Stomach (tissue), 9 donors: ENCODE measurements around the gene PSTPIP1. TPM values are rescaled to one million over a fixed set of nuclear protein-coding genes. Genes with fewer than 3 reads are reported as not detected.

Experiments
- DNase-seq, 2 donors: peaks; one replicate each; pipeline versions ENCODE4 v3.0.0 to v3.0.0-alpha.2; 2013 to 2019
- H3K27ac ChIP-seq, 5 donors: fragments of 200-600 bp in 4 of 5; sonication (generic) in 4 of 5; one replicate each; pipeline ENCODE4 v1.5.1; 2013 to 2019; ENCODE audit warnings: mild to moderate bottlenecking in 1 of 5, moderate library complexity in 1 of 5
- H3K27me3 ChIP-seq, 3 donors: fragments of 200-600 bp; sonication (generic); one replicate each; pipeline ENCODE4 v1.5.1; 2017 to 2019; ENCODE audit warnings: mixed run types in 1 of 3
- H3K36me3 ChIP-seq, 4 donors: fragments of 200-600 bp; sonication (generic); 1 replicate in 3 of 4; 2 replicates in 1 of 4; pipeline ENCODE4 v1.5.1; 2016 to 2019
- H3K4me1 ChIP-seq, 4 donors: fragments of 200-600 bp; sonication (generic); one replicate each; pipeline ENCODE4 v1.5.1; 2016 to 2019
- H3K4me3 ChIP-seq, 4 donors: fragments of 200-600 bp; sonication (generic) in 3 of 4; one replicate each; pipeline ENCODE4 v1.5.1; 2016 to 2019; ENCODE audit warnings: mild to moderate bottlenecking in 1 of 4
- H3K9me3 ChIP-seq, 4 donors: fragments of 200-600 bp; sonication (generic); one replicate each; pipeline ENCODE4 v1.5.1; 2016 to 2019
- EP300 ChIP-seq: sonication (generic); formaldehyde crosslinking; IDR thresholded peaks from one replicate; pipeline ENCODE4 v1.6.1; 2017; ENCODE audit warnings: antibody characterized with exemption
- POLR2A ChIP-seq, 4 donors: fragments of 450-650 bp; IDR thresholded peaks; one replicate each; pipeline ENCODE4 v1.6.1; 2016; ENCODE audit warnings: antibody characterized with exemption in 4 of 4, control low read depth in 2 of 4, mild to moderate bottlenecking in 1 of 4, moderate library complexity in 1 of 4
- POLR2AphosphoS5 ChIP-seq, 3 donors: sonication (generic); formaldehyde crosslinking; IDR thresholded peaks; one replicate each; pipeline ENCODE4 v1.6.1; 2016; ENCODE audit warnings: antibody characterized with exemption in 3 of 3
- WGBS, 5 donors: extraction: QIAGEN DNeasy Blood & Tissue Kit in 3 of 5; methylation state at CpG; one replicate each; pipeline versions ENCODE4 v1.1.5 to v1.1.7; 2013 to 2018; 5-methylcytosine and 5-hydroxymethylcytosine counted together
- intact Hi-C: fragments of 100-400 bp; cut with DNase I; formaldehyde crosslinking; loops from one replicate; pipeline ENCODE4 v1.15.1; 2023; ENCODE audit warnings: low total_unique reads
- polyA plus RNA-seq, 3 donors: library from polyadenylated mRNA; stranded (reverse); fragments of 200-250 nt; gene quantifications; one replicate each; pipeline ENCODE4 v1.2.3, GENCODE V29; 2013
- total RNA-seq, 5 donors: library from RNA; depleted of rRNA; stranded (reverse); fragments of >200 nt; gene quantifications; one replicate each; pipeline versions ENCODE4 v1.1.0 to v1.2.3, GENCODE V29; 2014 to 2016
- TF ChIP-seq, protein P1 (sequence below), 7 experiments: fragments of 450-650 bp in 4 of 7; fragments of 200-600 bp in 3 of 7; sonication (generic) in 3 of 7; IDR thresholded peaks; one replicate each; pipeline ENCODE4 v1.5.1; 2016 to 2019; ENCODE audit warnings: antibody characterized with exemption in 7 of 7, control low read depth in 2 of 7, mild to moderate bottlenecking in 1 of 7
- donor health status: healthy with polysubstance abuse.
- donor health status: Bipolar disorder and iron deficiency.
- donor health status: healthy.

PSTPIP1 gene
- total and polyA plus RNA-seq, 8 donors = 0.29 to 75.4 (median 5.4) TPM

DNA sequence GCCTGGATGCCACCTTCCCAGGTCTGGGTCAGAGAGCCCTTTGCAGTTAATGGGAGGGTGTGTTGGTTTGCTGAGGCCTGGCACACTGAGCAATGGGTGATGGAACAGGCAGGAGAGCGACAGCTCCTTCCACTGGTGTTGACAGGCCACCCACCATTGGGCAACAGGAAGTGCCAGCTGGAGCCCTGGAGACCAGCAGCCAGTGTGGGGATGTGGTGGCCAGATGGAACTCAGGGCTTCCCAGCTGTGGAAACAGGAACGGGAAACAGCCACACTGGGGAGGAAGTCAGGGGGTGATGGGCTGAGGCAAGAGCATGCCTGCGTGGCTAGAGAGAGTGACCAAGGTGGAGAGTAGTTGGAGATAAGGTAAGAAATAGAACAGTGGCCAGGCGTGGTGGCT is 9.3 kb downstream of the PSTPIP1 start:
- DNase-seq = peak in 1 of 2 donors; percentile 45
- peak overlapping the region in 2 of 5 donors; percentile 68 to 73 for H3K27ac ChIP-seq
- intact Hi-C loops = no loop called here
- H3K36me3 ChIP-seq = no peaks in the 10 kb centered on the region
- no peak overlapping the region for H3K4me3 ChIP-seq
- H3K9me3 ChIP-seq = no peaks in the 10 kb centered on the region
- peak in 1 of 3 donors; percentile 23 for TF ChIP-seq POLR2AphosphoS5 (IDR thresholded peaks at IDR 0.05)
- no peak for TF ChIP-seq POLR2A (IDR thresholded peaks at IDR 0.05)
- TF ChIP-seq, protein P1, sequence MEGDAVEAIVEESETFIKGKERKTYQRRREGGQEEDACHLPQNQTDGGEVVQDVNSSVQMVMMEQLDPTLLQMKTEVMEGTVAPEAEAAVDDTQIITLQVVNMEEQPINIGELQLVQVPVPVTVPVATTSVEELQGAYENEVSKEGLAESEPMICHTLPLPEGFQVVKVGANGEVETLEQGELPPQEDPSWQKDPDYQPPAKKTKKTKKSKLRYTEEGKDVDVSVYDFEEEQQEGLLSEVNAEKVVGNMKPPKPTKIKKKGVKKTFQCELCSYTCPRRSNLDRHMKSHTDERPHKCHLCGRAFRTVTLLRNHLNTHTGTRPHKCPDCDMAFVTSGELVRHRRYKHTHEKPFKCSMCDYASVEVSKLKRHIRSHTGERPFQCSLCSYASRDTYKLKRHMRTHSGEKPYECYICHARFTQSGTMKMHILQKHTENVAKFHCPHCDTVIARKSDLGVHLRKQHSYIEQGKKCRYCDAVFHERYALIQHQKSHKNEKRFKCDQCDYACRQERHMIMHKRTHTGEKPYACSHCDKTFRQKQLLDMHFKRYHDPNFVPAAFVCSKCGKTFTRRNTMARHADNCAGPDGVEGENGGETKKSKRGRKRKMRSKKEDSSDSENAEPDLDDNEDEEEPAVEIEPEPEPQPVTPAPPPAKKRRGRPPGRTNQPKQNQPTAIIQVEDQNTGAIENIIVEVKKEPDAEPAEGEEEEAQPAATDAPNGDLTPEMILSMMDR (IDR thresholded peaks at IDR 0.05) = no peak
- peaks cover 0 to 22% (median 0%) of the 10 kb centered on the region in 4 donors for H3K4me1 ChIP-seq
- WGBS, 5 donors = 70 to 79% (median 76%) methylated on average over 4 of the region's 4 CpGs
- H3K27me3 ChIP-seq = no peaks in the 10 kb centered on the region

DNA sequence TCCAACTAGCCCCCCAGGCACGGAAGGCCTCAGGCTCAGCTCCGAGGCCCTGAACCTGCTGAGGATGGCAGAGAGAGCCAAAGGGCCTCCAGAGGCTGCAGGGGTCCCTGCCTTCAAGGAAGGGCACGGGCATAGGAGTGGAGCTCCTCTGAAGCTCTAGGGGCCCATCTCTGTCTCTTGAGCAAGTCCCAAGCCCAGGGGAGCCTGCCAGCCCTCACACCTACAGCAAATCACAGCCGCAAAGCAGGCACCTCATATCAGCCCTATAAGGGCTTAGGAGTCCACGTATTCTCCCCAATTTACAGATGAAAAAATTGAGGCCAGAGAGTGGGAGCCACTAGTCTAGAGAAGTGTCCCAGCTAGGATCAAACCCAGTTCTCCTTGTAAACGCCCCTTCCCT is 14.2 kb downstream of the PSTPIP1 start:
- Histone ChIP-seq H3K36me3 (no peaks in the 10 kb centered on the region), H3K4me3 (no peak overlapping the region), H3K9me3 (no peaks in the 10 kb centered on the region), H3K27me3 (no peaks in the 10 kb centered on the region), H3K4me1 (peaks cover 0 to 18% (median 0%) of the 10 kb centered on the region in 4 donors), H3K27ac (no peak overlapping the region)
- 77 to 91% (median 85%) methylated on average over 5 to 6 of the region's 6 CpGs for WGBS, 5 donors
- intact Hi-C loops = no loop called here
- DNase-seq = no peak
- TF ChIP-seq EP300 = no peak
- TF ChIP-seq, protein P1 (IDR thresholded peaks at IDR 0.05) = no peak
- no peak for TF ChIP-seq POLR2A (IDR thresholded peaks at IDR 0.05)
- no peak for TF ChIP-seq POLR2AphosphoS5 (IDR thresholded peaks at IDR 0.05)

DNA sequence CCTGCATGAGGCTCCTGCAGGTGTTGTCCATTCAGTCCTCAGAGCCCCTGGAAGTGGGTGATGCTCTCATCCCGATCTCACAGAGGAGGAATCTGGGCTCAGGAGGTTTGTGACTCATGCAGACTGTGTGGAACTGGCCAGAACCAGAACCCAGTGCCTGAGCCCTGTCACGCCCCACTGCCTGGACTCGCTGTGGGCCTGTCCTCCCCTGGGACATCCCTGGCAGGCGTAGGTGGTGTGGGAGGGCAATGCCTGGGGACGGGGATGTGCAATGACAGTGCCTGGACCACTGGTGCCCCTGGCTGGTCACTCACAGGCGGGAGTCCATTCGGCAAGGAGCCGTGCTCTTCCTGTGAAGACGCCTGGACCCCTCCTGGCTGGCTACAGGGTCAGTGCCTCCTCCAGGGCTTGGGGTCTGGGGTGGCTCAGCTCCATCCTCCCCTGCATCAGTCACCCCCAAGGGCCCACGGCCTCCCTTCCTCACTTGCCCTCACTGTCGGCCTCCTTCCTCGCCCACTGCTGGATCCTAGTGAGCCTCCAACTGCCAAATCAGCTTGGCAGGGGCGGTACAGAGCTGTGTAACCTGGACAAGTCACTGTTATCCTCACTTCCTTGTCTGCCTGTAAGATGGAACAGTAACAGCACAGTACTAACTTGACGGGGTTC is 14.9 kb downstream of the PSTPIP1 start:
- Histone ChIP-seq H3K4me3 (no peak overlapping the region), H3K36me3 (no peaks in the 10 kb centered on the region), H3K27ac (no peak overlapping the region), H3K4me1 (peaks cover 0 to 24% (median 0%) of the 10 kb centered on the region in 4 donors), H3K27me3 (no peaks in the 10 kb centered on the region), H3K9me3 (no peaks in the 10 kb centered on the region)
- intact Hi-C loops = no loop called here
- no peak for DNase-seq
- TF ChIP-seq POLR2A (IDR thresholded peaks at IDR 0.05) = no peak
- 74 to 89% (median 84%) methylated on average over 6 to 14 of the region's 14 CpGs for WGBS, 5 donors

DNA sequence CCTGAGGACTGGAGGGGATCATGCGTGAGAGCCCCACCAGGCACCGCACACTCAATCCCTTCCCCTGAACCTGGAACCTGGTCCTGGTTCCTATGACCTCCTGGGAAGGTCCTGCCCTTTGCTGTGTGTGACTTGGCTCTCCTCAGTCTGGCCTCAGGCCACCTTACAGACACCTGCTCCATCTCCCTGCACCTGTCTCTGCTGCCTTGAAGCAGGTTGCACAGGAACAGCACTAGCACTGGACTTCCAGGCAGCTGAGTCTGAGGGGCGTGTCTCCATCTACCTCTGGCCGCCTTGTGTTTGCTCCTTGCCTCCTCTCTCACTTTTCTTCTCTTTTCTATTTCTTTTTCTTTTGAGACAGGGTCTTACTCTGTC is 15.4 kb downstream of the PSTPIP1 start:
- no peaks in the 10 kb centered on the region for H3K27me3 ChIP-seq
- H3K9me3 ChIP-seq = no peaks in the 10 kb centered on the region
- H3K36me3 ChIP-seq = no peaks in the 10 kb centered on the region
- DNase-seq = no peak
- peaks cover 0 to 29% (median 0%) of the 10 kb centered on the region in 4 donors for H3K4me1 ChIP-seq
- TF ChIP-seq POLR2AphosphoS5 (IDR thresholded peaks at IDR 0.05) = no peak
- TF ChIP-seq EP300 = no peak
- TF ChIP-seq, protein P1 (IDR thresholded peaks at IDR 0.05) = no peak
- TF ChIP-seq POLR2A (IDR thresholded peaks at IDR 0.05) = no peak
- intact Hi-C loops = no loop called here
- no peak overlapping the region for H3K27ac ChIP-seq
- WGBS, 5 donors = 75 to 92% (median 87%) methylated on average over 4 of the region's 4 CpGs
- no peak overlapping the region for H3K4me3 ChIP-seq

DNA sequence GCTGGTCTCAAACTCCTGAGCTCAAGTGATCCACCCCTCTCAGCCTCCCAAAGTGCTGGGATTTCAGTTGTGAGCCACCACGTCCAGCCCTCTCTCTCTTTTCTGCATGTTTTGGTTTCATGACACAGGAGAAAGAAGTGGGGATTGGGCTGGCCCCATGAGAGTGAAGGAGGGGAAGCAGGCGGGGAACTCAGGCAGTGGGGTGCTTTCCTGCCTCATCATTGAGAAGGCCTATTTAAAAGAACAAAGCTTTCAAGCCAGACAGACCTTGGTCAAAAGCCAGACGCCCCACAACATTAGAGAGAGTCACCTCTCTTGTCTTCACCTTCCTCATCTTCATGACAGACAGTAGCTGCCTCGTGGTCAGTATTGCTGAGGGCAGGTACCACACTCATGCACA is 15.9 kb downstream of the PSTPIP1 start:
- no peaks in the 10 kb centered on the region for H3K9me3 ChIP-seq
- DNase-seq = no peak
- H3K36me3 ChIP-seq = no peaks in the 10 kb centered on the region
- H3K4me1 ChIP-seq = peaks cover 0 to 34% (median 2%) of the 10 kb centered on the region in 4 donors
- 74 to 80% (median 78%) methylated on average over 4 of the region's 4 CpGs for WGBS, 5 donors
- TF ChIP-seq POLR2A (IDR thresholded peaks at IDR 0.05) (no peak), EP300 (no peak), POLR2AphosphoS5 (IDR thresholded peaks at IDR 0.05) (no peak)
- TF ChIP-seq, protein P1 (IDR thresholded peaks at IDR 0.05) = no peak
- intact Hi-C loops = no loop called here
- no peak overlapping the region for H3K27ac ChIP-seq
- H3K4me3 ChIP-seq = no peak overlapping the region
- H3K27me3 ChIP-seq = no peaks in the 10 kb centered on the region
